Measurements from ENCODE around the gene AGRN.
"Not testable (repeated sequence)": the region's sequence is repeated elsewhere in the genome, so short reads cannot be mapped to it uniquely, and the experiment has no call there.

The AGRN gene

DNA sequence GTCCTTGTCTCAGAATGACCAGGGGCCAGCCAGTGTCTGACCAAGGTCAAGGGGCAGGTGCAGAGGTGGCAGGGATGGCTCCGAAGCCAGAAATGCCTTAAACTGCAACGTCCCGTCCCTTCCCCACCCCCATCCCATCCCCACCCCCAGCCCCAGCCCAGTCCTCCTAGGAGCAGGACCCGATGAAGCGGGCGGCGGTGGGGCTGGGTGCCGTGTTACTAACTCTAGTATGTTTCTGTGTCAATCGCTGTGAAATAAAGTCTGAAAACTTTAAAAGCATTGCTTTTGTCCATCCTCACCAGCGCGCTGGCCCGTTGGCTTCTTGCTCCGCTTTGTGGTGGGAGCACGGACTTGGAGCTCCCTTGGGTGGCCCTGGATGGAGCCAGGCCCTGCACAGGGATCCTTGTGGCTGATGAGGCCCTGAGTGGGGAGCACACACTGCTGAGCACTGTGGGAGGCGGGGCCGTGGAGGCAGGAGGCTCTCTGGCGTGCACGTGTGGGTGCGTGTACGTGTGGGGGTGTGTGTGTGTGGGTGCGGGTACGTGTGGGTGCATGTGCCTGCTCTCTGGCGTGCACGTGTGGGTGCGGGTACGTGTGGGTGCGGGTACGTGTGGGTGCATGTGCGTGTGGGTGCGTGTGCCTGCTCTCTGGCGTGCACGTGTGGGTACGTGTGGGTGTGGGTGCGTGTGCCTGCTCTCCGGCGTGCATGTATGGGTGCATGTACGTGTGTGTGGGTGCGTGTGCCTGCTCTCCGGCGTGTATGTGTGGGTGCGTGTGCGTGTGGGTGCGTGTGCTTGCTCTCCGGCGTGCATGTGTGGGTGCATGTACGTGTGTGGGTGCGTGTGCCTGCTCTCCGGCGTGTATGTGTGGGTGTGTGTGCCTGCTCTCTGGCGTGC is 36.2 kb downstream of the AGRN start:
- DNase-seq (ENCODE audit: extremely low spot score): no peak
- ChIA-PET POLR2A (no interaction called here), CTCF (no interaction called here)
- TF ChIP-seq LEF1 (IDR thresholded peaks at IDR 0.05; ENCODE audit: borderline replicate concordance) (no peak), NFRKB (IDR thresholded peaks at IDR 0.05) (no peak), SUZ12 (IDR thresholded peaks at IDR 0.05) (no peak), FOXK2 (IDR thresholded peaks at IDR 0.05) (no peak), FOXM1 (IDR thresholded peaks at IDR 0.05; ENCODE audit: borderline replicate concordance) (no peak), ELF4 (IDR thresholded peaks at IDR 0.05) (no peak), SP1 (IDR thresholded peaks at IDR 0.05) (no peak), ARNT (IDR thresholded peaks at IDR 0.05) (no peak), CTBP1 (IDR thresholded peaks at IDR 0.05; ENCODE audit: borderline replicate concordance) (no peak), BHLHE40 (IDR thresholded peaks at IDR 0.05; ENCODE audit: borderline replicate concordance) (no peak), TARDBP (IDR thresholded peaks at IDR 0.05) (no peak), PKNOX1 (IDR thresholded peaks at IDR 0.05) (no peak), L3MBTL2 (conservative IDR thresholded peaks at IDR 0.05) (no peak), HDGF (IDR thresholded peaks at IDR 0.05; ENCODE audit: borderline replicate concordance) (no peak), FOXA1 (IDR thresholded peaks at IDR 0.05) (no peak), ZNF384 (IDR thresholded peaks at IDR 0.05) (no peak)

DNA sequence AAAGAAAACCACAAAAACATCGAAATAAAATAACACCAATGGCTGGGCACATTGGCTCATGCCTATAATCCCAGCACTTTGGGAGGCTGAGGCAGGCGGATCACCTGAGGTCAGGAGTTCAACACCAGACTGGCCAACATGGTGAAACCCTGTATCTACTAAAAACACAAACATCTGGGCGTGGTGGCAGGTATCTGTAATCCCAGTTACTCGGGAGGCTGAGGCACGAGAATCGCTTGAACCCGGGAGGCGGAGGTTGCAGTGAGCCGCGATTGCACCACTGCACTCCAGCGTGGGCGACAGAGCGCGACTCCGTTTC is 37.8 kb downstream of the AGRN start:
- POLR2A ChIA-PET: interaction anchor here (0.8 kb wide), 1 partner anchor 38 kb away, joined by 3 read pairs; the partner anchor contains the start of gene AGRN
- CTCF ChIA-PET; DNase-seq (ENCODE audit: extremely low spot score): not testable (repeated sequence)

GRCh38 chr1:1058088-1058905 is 38.4 kb downstream of the AGRN start:
- TF ChIP-seq BHLHE40 (IDR thresholded peaks at IDR 0.05; ENCODE audit: borderline replicate concordance) (no peak), CTBP1 (IDR thresholded peaks at IDR 0.05; ENCODE audit: borderline replicate concordance) (no peak), LEF1 (IDR thresholded peaks at IDR 0.05; ENCODE audit: borderline replicate concordance) (no peak), FOXA1 (IDR thresholded peaks at IDR 0.05) (no peak), TARDBP (IDR thresholded peaks at IDR 0.05) (no peak), PKNOX1 (IDR thresholded peaks at IDR 0.05) (no peak), FOXM1 (IDR thresholded peaks at IDR 0.05; ENCODE audit: borderline replicate concordance) (no peak), SP1 (IDR thresholded peaks at IDR 0.05) (no peak), L3MBTL2 (conservative IDR thresholded peaks at IDR 0.05) (no peak), FOXK2 (IDR thresholded peaks at IDR 0.05) (no peak)
- CTCF ChIA-PET: interaction anchor here (0.6 to 1.5 kb wide), 6 partner anchors 25 to 130 kb away, joined by 3 to 4 read pairs (median 4); no protein-coding TSS in a partner anchor
- no peak for DNase-seq (ENCODE audit: extremely low spot score)
- POLR2A ChIA-PET: interaction anchor here (0.9 to 1.1 kb wide), 3 partner anchors 27 to 91 kb away, joined by 3 to 4 read pairs (median 3); partner anchors contain the start of gene ISG15

- peak; percentile 18 for DNase-seq (ENCODE audit: extremely low spot score)
- ChIA-PET CTCF (interaction anchor here (0.6 to 1.5 kb wide), 6 partner anchors 26 to 129 kb away, joined by 3 to 4 read pairs (median 4); no protein-coding TSS in a partner anchor), POLR2A (interaction anchor here (0.9 to 1.3 kb wide), 5 partner anchors 28 to 92 kb away, joined by 3 to 4 read pairs (median 3); partner anchors contain the start of genes HES4 and ISG15)
- TF ChIP-seq FOXK2 (IDR thresholded peaks at IDR 0.05) (no peak), FOXA1 (IDR thresholded peaks at IDR 0.05) (no peak), ZNF384 (IDR thresholded peaks at IDR 0.05) (no peak), PKNOX1 (IDR thresholded peaks at IDR 0.05) (no peak), BHLHE40 (IDR thresholded peaks at IDR 0.05; ENCODE audit: borderline replicate concordance) (no peak), TARDBP (IDR thresholded peaks at IDR 0.05) (no peak)
Measured at GRCh38 chr1:1058921-1059493, 39.1 kb downstream of the AGRN start.

DNA sequence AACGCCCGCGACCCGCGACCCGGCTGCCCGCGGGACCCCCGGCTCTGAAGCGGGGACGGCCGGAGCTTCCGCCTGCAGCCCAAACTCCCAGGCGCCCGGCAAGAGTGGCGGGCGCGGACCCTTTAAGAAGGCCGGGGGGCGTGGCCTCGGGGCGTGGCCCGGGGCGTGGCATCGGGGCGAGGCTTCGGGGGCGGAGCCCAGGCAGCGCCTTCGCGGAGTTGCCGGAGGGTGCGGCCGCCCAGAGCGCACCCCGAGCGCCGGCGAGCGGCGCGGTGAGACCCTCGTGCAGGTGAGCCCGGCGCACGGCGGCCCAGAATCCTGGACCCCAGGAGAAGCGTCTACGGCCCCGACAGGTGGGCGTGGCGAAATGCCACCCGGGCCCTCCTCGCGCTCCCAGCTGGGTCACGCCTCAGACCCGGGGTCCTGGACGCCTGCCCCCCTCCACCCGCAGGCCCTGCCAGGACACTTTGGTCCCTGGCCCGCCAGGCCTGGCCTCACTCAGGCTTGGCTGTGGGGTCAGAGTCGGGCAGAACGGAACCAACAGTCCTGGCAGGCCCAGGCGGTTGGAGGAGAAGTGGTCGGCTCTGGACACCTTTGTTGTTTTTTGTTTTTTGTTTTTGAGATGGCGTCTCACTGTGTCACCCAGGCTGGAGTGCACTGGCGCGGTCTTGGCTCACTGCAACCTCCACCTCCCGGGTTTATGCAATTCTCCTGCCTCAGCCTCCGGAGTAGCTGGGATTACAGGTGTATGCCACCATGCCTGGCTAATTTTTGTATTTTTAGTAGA is 39.8 kb downstream of the AGRN start:
- POLR2A ChIA-PET: interaction anchor here (0.9 to 1.3 kb wide), 5 partner anchors 28 to 92 kb away, joined by 3 to 4 read pairs (median 3); partner anchors contain the start of genes HES4 and ISG15
- CTCF ChIA-PET: interaction anchor here (0.8 to 1.5 kb wide), 4 partner anchors 27 to 172 kb away, joined by 3 to 4 read pairs (median 3); no protein-coding TSS in a partner anchor
- peak; percentile 96 for DNase-seq (ENCODE audit: extremely low spot score)
- TF ChIP-seq SP1 (IDR thresholded peaks at IDR 0.05) (peak; percentile 74; the same call in 1 of the 2 replicates), FOXK2 (IDR thresholded peaks at IDR 0.05) (no peak)
